Ramos (cell line): ENCODE results near the gene DAB2IP.

Experiments
- in situ Hi-C: fragments of 300-500 bp; cut with MboI; formaldehyde crosslinking; loops from one replicate; pipeline ENCODE4 v1.14.3; 2022; ENCODE audit warnings: low sequenced_read_pairs; ENCODE audit not compliant: unreplicated experiment

The DAB2IP gene

GRCh38 chr9:121768416-121769015 is 117.1 kb downstream of the DAB2IP start:
- in situ Hi-C loops: no loop called here

DNA sequence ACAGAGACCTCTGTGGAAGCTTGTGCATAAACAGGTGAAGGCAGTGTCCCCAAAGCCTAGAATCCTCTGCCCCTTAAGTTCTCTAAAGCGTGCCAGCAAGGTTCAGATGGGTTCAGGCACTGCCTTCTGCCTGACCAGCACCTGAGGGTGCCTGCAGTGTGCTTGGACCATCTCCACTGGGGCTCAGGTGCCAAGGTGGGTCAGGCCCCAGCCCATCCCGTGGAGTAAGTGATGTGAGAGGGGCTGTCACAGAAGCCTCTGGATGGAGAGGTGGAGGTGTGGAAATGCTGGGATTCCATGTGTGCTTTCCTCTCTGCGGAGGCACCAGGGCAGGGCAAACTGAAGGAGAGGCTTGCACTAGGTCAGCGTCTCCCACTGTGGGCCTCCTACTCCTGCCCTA is 118.5 kb downstream of the DAB2IP start:
- in situ Hi-C loops: no loop called here

- in situ Hi-C loops: no loop called here
Observed at GRCh38 chr9:121770415-121771273, 119.2 kb downstream of the DAB2IP start.

- in situ Hi-C loops: no loop called here
Observed at GRCh38 chr9:121771418-121771817, 120.0 kb downstream of the DAB2IP start.

- in situ Hi-C loops: no loop called here
Observed at GRCh38 chr9:121771851-121772599, 120.6 kb downstream of the DAB2IP start.

DNA sequence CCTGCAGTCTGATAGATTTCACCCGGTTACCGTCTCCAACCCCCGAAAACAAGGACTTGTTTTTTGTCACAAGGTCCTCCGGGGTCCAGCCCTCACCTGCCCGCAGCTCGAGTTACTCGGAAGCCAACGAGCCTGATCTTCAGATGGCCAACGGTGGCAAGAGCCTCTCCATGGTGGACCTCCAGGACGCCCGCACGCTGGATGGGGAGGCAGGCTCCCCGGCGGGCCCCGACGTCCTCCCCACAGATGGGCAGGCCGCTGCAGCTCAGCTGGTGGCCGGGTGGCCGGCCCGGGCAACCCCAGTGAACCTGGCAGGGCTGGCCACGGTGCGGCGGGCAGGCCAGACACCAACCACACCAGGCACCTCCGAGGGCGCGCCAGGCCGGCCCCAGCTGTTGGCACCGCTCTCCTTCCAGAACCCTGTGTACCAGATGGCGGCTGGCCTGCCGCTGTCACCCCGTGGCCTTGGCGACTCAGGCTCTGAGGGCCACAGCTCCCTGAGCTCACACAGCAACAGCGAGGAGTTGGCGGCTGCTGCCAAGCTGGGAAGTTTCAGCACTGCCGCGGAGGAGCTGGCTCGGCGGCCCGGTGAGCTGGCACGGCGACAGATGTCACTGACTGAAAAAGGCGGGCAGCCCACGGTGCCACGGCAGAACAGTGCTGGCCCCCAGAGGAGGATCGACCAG is 121.3 kb downstream of the DAB2IP start:
- in situ Hi-C loops: no loop called here

- in situ Hi-C loops: no loop called here
Observed at GRCh38 chr9:121773286-121773953, 122.0 kb downstream of the DAB2IP start.

DNA sequence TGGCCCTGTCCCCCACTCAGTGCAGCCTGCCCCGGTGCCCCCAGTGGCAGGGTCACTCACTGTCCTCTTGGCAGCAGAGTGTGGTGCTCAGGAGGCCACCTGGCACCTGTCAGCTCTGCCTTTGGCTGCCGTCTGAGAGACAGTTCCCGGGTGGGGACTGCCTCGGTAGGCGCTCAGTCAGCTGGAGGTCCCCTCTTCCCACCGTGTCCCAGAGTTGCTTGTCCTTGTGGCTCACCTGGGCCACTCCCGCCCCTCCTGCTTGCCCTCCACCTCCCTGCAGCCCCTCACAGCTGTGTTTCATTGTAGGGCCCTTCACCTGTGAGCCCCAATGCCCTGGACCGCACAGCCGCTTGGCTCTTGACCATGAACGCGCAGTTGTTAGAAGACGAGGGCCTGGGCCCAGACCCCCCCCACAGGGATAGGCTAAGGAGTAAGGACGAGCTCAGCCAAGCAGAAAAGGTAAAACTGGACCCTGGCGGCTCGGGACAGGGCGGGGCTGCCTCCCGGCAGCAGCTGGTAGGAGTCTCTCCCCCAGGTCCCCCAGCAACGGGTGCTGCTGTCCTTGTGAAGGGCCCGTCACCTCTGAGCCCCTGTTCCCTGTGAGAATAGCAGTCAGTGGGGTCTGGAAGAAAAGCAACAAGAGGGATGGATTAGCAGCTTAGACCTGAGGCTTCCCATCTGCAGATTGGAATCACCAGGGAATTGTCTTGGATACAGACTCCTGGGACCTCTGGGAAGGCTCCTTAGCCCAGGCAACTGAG is 122.7 kb downstream of the DAB2IP start:
- in situ Hi-C loops: no loop called here

GRCh38 chr9:121774715-121775613 is 123.5 kb downstream of the DAB2IP start:
- in situ Hi-C loops: no loop called here

GRCh38 chr9:121776001-121776738 is 124.7 kb downstream of the DAB2IP start:
- in situ Hi-C loops: no loop called here

GRCh38 chr9:121776739-121777637 is 125.6 kb downstream of the DAB2IP start:
- in situ Hi-C loops: no loop called here

- in situ Hi-C loops: no loop called here
Observed at GRCh38 chr9:121778252-121779225, 127.1 kb downstream of the DAB2IP start.

DNA sequence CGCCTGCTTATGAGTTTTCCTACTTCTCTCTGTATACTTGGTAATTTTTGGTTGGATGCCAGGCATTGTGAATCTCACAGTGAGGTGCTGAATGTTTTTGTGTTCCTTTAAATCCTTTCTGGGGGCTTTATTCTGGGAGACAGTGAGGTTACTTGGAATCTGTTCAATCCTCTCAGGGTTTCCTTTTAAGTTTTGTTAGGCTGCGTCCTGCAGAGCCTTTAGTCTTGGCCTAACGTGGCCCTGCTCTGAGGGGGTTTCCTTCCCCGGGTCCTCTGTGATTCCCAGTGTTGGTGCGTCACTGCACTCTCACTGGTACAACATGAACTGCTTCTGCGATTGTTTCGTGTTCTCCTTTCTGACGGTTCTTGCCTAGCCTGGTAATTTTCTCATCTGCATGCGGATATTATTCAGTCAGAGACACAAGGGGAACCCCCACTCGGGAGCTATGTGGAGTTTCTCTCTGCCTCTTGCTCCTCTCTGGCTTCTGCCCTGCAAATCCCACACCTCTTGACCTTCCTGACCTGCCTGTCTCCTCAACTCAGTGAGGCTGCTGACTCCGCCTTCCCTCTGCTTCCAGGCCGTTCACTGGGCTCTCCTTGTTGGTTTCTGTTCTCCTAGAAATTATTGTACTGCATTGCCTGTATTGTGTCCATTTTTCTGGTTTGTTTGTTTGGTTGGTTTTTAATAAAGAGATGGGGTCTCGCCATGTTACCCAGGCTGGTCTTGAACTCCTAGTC is 128.1 kb downstream of the DAB2IP start:
- in situ Hi-C loops: no loop called here

DNA sequence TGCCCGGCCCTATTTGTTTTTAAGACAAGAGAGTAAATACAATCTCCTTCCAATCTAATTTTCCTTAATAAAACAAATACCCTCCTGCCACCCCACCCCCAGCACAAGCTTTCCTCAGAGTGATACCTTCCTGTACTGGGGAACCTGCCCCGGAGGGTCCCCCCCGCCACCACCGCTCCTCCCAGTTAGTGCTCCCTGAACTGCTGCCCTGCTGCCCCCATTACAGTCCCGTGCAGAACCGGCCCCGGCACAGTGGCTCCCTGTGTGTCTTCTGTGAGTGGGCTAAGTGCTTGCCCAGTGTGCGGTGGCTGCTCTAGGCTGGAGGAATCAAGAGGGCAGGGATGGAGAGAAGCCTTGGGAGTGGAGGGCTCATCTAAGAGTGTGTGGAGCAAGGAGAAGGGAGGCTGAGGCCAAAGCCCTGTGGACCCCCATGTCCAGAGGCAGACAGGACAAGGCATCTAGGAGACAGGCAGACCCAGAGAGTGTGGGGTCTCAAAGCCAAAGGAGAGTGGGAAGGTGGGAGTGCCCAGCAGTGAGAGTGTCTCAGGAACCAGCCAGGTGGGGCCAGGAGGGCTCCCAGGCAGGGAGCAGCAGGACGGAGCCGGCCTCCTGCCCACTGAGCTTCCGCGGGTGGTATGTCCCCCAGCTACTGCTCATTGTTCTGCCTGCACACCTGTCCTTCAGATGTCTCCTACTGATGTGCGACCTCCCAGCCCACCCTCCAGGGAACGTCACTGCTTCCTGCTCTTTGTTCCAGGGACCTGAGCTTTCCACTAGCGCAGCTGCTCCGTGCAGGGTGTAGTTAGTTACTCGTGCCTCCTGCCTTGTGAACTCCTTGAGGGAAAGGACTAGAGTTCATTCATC is 129.0 kb downstream of the DAB2IP start:
- in situ Hi-C loops: no loop called here
